Gastrocnemius medialis (tissue), 4 donors: ENCODE data around the gene TIMP3.

Experiments used
- POLR2A ChIP-seq, 2 donors: fragments of 450-650 bp; IDR thresholded peaks; one replicate each; pipeline ENCODE4 v1.6.1; 2017; ENCODE audit warnings: antibody characterized with exemption in 2 of 2, mild to moderate bottlenecking in 2 of 2, moderate library complexity in 2 of 2
- TF ChIP-seq, protein P1 (sequence below), 5 experiments: fragments of 450-650 bp in 3 of 5; fragments of 200-600 bp in 2 of 5; sonication (generic) in 2 of 5; IDR thresholded peaks in 4 of 5; conservative IDR thresholded peaks in 1 of 5; 1 replicate in 4 of 5; 2 replicates in 1 of 5; pipeline ENCODE4 v1.5.1; 2016 to 2019; ENCODE audit warnings: antibody characterized with exemption in 5 of 5, mild to moderate bottlenecking in 3 of 5, moderate library complexity in 3 of 5

- TF ChIP-seq, protein P1, sequence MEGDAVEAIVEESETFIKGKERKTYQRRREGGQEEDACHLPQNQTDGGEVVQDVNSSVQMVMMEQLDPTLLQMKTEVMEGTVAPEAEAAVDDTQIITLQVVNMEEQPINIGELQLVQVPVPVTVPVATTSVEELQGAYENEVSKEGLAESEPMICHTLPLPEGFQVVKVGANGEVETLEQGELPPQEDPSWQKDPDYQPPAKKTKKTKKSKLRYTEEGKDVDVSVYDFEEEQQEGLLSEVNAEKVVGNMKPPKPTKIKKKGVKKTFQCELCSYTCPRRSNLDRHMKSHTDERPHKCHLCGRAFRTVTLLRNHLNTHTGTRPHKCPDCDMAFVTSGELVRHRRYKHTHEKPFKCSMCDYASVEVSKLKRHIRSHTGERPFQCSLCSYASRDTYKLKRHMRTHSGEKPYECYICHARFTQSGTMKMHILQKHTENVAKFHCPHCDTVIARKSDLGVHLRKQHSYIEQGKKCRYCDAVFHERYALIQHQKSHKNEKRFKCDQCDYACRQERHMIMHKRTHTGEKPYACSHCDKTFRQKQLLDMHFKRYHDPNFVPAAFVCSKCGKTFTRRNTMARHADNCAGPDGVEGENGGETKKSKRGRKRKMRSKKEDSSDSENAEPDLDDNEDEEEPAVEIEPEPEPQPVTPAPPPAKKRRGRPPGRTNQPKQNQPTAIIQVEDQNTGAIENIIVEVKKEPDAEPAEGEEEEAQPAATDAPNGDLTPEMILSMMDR (IDR thresholded peaks at IDR 0.05 in 4 of 5, conservative IDR thresholded peaks at IDR 0.05 in 1 of 5), result no peak
- TF ChIP-seq POLR2A (IDR thresholded peaks at IDR 0.05), result no peak
These were observed 46.7 kb downstream of the TIMP3 start for GRCh38 chr22:32848226-32848625.
